ENCODE data around the gene PPP1R3D.
"Not testable (repeated sequence)": the region's sequence is repeated elsewhere in the genome, so short reads cannot be mapped to it uniquely, and the experiment has no call there.

PPP1R3D gene

GRCh38 chr20:59908855-59909254 lies 31.2 kb downstream of the PPP1R3D start:
- Histone ChIP-seq H3K9me3 (ENCODE audit: insufficient read depth, low read depth, low read length) (no peaks in the 10 kb centered on the region), H3K4me1 (ENCODE audit: insufficient read depth, low read length) (no peaks in the 10 kb centered on the region), H3K36me3 (ENCODE audit: insufficient read depth, low read depth, low read length) (no peaks in the 10 kb centered on the region), H3K27ac (ENCODE audit: low read length) (no peak overlapping the region), H3K4me3 (ENCODE audit: low read length) (no peak overlapping the region), H3K9ac (ENCODE audit: low read depth, low read length) (no peak overlapping the region), H3K27me3 (ENCODE audit: insufficient read depth, low read length) (0 out of 2 replicates have a peak, but pooled peaks cover 7% of the 10 kb centered on the region)

- no peak overlapping the region for H3K27ac ChIP-seq (ENCODE audit: low read length)
- H3K9ac ChIP-seq (ENCODE audit: low read depth, low read length): no peak overlapping the region
- H3K4me1 ChIP-seq (ENCODE audit: insufficient read depth, low read length): no peaks in the 10 kb centered on the region
- H3K9me3 ChIP-seq (ENCODE audit: insufficient read depth, low read depth, low read length): no peaks in the 10 kb centered on the region
- 0 out of 2 replicates have a peak, but pooled peaks cover 7% of the 10 kb centered on the region for H3K27me3 ChIP-seq (ENCODE audit: insufficient read depth, low read length)
- no peak overlapping the region for H3K4me3 ChIP-seq (ENCODE audit: low read length)
- H3K36me3 ChIP-seq (ENCODE audit: insufficient read depth, low read depth, low read length): no peaks in the 10 kb centered on the region
Observed at GRCh38 chr20:59903621-59904020, 36.5 kb downstream of the PPP1R3D start.

GRCh38 chr20:59902470-59902869 lies 37.6 kb downstream of the PPP1R3D start:
- H3K36me3 ChIP-seq (ENCODE audit: insufficient read depth, low read depth, low read length): no peaks in the 10 kb centered on the region
- H3K27ac ChIP-seq (ENCODE audit: low read length): no peak overlapping the region
- no peak overlapping the region for H3K4me3 ChIP-seq (ENCODE audit: low read length)
- no peaks in the 10 kb centered on the region for H3K4me1 ChIP-seq (ENCODE audit: insufficient read depth, low read length)
- 0 out of 2 replicates have a peak, but pooled peaks cover 7% of the 10 kb centered on the region for H3K27me3 ChIP-seq (ENCODE audit: insufficient read depth, low read length)
- no peak overlapping the region; the same call in 1 of the 2 replicates for H3K9ac ChIP-seq (ENCODE audit: low read depth, low read length)
- H3K9me3 ChIP-seq (ENCODE audit: insufficient read depth, low read depth, low read length): no peaks in the 10 kb centered on the region

GRCh38 chr20:59895908-59896307 lies 44.2 kb downstream of the PPP1R3D start:
- H3K4me3 ChIP-seq (ENCODE audit: low read length): no peak overlapping the region
- H3K4me1 ChIP-seq (ENCODE audit: insufficient read depth, low read length): no peaks in the 10 kb centered on the region

GRCh38 chr20:59891581-59891980 lies 48.5 kb downstream of the PPP1R3D start:
- no peak overlapping the region for H3K27ac ChIP-seq (ENCODE audit: low read length)
- H3K4me1 ChIP-seq (ENCODE audit: insufficient read depth, low read length): no peaks in the 10 kb centered on the region
- H3K36me3 ChIP-seq (ENCODE audit: insufficient read depth, low read depth, low read length): no peaks in the 10 kb centered on the region
- no peak overlapping the region for H3K4me3 ChIP-seq (ENCODE audit: low read length)
- H3K27me3 ChIP-seq (ENCODE audit: insufficient read depth, low read length): no peaks in the 10 kb centered on the region
- H3K9ac ChIP-seq (ENCODE audit: low read depth, low read length): no peak overlapping the region
- H3K9me3 ChIP-seq (ENCODE audit: insufficient read depth, low read depth, low read length): no peaks in the 10 kb centered on the region

More at GRCh38 chr20:59895908-59896307, 44.2 kb downstream of the PPP1R3D start:
- H3K9ac ChIP-seq (ENCODE audit: low read depth, low read length): no peak overlapping the region
- no peak overlapping the region for H3K27ac ChIP-seq (ENCODE audit: low read length)
- no peaks in the 10 kb centered on the region for H3K36me3 ChIP-seq (ENCODE audit: insufficient read depth, low read depth, low read length)
- no peaks in the 10 kb centered on the region for H3K9me3 ChIP-seq (ENCODE audit: insufficient read depth, low read depth, low read length)
- no peaks in the 10 kb centered on the region for H3K27me3 ChIP-seq (ENCODE audit: insufficient read depth, low read length)

- not testable (repeated sequence) for H3K27me3 ChIP-seq (ENCODE audit: insufficient read depth, low read length); H3K27ac ChIP-seq (ENCODE audit: low read length); H3K36me3 ChIP-seq (ENCODE audit: insufficient read depth, low read depth, low read length); H3K4me1 ChIP-seq (ENCODE audit: insufficient read depth, low read length); H3K9me3 ChIP-seq (ENCODE audit: insufficient read depth, low read depth, low read length); H3K4me3 ChIP-seq (ENCODE audit: low read length); H3K9ac ChIP-seq (ENCODE audit: low read depth, low read length)
Observed at GRCh38 chr20:59890035-59890434, 50.1 kb downstream of the PPP1R3D start.

- Histone ChIP-seq H3K27ac (ENCODE audit: low read length) (no peak overlapping the region), H3K4me3 (ENCODE audit: low read length) (no peak overlapping the region), H3K4me1 (ENCODE audit: insufficient read depth, low read length) (no peaks in the 10 kb centered on the region), H3K9ac (ENCODE audit: low read depth, low read length) (no peak overlapping the region), H3K27me3 (ENCODE audit: insufficient read depth, low read length) (no peaks in the 10 kb centered on the region), H3K9me3 (ENCODE audit: insufficient read depth, low read depth, low read length) (no peaks in the 10 kb centered on the region), H3K36me3 (ENCODE audit: insufficient read depth, low read depth, low read length) (no peaks in the 10 kb centered on the region)
Observed at GRCh38 chr20:59888050-59888449, 52.1 kb downstream of the PPP1R3D start.

All from iPS-20b (cell line).